Suprapubic skin (tissue), 4 donors: ENCODE data around the gene HTD2. TPM values are rescaled to one million over a fixed set of nuclear protein-coding genes. Genes with fewer than 3 reads are reported as not detected.
"Not testable (repeated sequence)": the region's sequence is repeated elsewhere in the genome, so short reads cannot be mapped to it uniquely, and the experiment has no call there.

Experiments
- DNase-seq, 2 donors: peaks; one replicate each; pipeline ENCODE4 v3.0.0-alpha.2; 2019; ENCODE audit warnings: low spot score in 2 of 2
- H3K27ac ChIP-seq: fragments of 200-600 bp; sonication (generic); one replicate; pipeline ENCODE4 v1.5.1; 2019
- H3K27me3 ChIP-seq: fragments of 200-600 bp; sonication (generic); one replicate; pipeline ENCODE4 v1.5.1; 2019
- H3K36me3 ChIP-seq: fragments of 200-600 bp; sonication (generic); one replicate; pipeline ENCODE4 v1.5.1; 2019
- H3K4me1 ChIP-seq: fragments of 200-600 bp; sonication (generic); one replicate; pipeline ENCODE4 v1.5.1; 2019
- H3K4me3 ChIP-seq: fragments of 200-600 bp; sonication (generic); one replicate; pipeline ENCODE4 v1.5.1; 2019; ENCODE audit warnings: mild to moderate bottlenecking
- H3K9me3 ChIP-seq: fragments of 200-600 bp; sonication (generic); one replicate; pipeline ENCODE4 v1.5.1; 2019
- CTCF ChIP-seq, 2 donors: fragments of 200-600 bp in 1 of 2; fragments of 450-650 bp in 1 of 2; sonication (generic) in 1 of 2; IDR thresholded peaks; one replicate each; pipeline ENCODE4 v1.5.1; 2016 to 2019; ENCODE audit warnings: antibody characterized with exemption in 2 of 2, mild to moderate bottlenecking in 1 of 2, moderate library complexity in 1 of 2
- EP300 ChIP-seq: sonication (generic); formaldehyde crosslinking; IDR thresholded peaks from one replicate; pipeline ENCODE4 v1.6.1; 2017; ENCODE audit warnings: antibody characterized with exemption
- POLR2A ChIP-seq, 2 donors: fragments of 450-650 bp; IDR thresholded peaks; one replicate each; pipeline ENCODE4 v1.6.1; 2017; ENCODE audit warnings: antibody characterized with exemption in 2 of 2, mild to moderate bottlenecking in 2 of 2, moderate library complexity in 2 of 2
- POLR2AphosphoS5 ChIP-seq, 3 donors: sonication (generic); formaldehyde crosslinking; IDR thresholded peaks; one replicate each; pipeline ENCODE4 v1.6.1; 2017; ENCODE audit warnings: antibody characterized with exemption in 3 of 3
- WGBS: methylation state at CpG from one replicate; pipeline ENCODE4 v1.1.5; 2018; 5-methylcytosine and 5-hydroxymethylcytosine counted together
- total RNA-seq, 4 donors: library from RNA; depleted of rRNA; stranded (reverse); fragments of >200 nt; gene quantifications; one replicate each; pipeline ENCODE4 v1.1.0, GENCODE V29; 2016

Gene HTD2
- total RNA-seq, 4 donors from 2014 or later = 10.9 to 14.4 (median 12.8) TPM

GRCh38 chr3:58261954-58262666, 44.2 kb upstream of the HTD2 start:
- Histone ChIP-seq H3K27me3 (no peaks in the 10 kb centered on the region), H3K9me3 (no peaks in the 10 kb centered on the region), H3K27ac (no peak overlapping the region), H3K36me3 (peaks cover 26% of the 10 kb centered on the region), H3K4me1 (peaks cover 4% of the 10 kb centered on the region), H3K4me3 (no peak overlapping the region)
- TF ChIP-seq CTCF (IDR thresholded peaks at IDR 0.05) = no peak
- TF ChIP-seq POLR2AphosphoS5 (IDR thresholded peaks at IDR 0.05) = no peak
- TF ChIP-seq POLR2A (IDR thresholded peaks at IDR 0.05) = no peak
- TF ChIP-seq EP300 = no peak
- no peak for DNase-seq
- 93% methylated on average over 3 of the region's 3 CpGs for WGBS

GRCh38 chr3:58266577-58266976, 39.7 kb upstream of the HTD2 start:
- no peak overlapping the region for H3K4me3 ChIP-seq
- no peak overlapping the region for H3K27ac ChIP-seq
- DNase-seq = no peak
- H3K36me3 ChIP-seq = peaks cover 27% of the 10 kb centered on the region
- WGBS = 57% methylated on average over 1 of the region's 1 CpG
- TF ChIP-seq POLR2A (IDR thresholded peaks at IDR 0.05) = no peak
- no peak for TF ChIP-seq EP300
- no peak for TF ChIP-seq POLR2AphosphoS5 (IDR thresholded peaks at IDR 0.05)
- no peak for TF ChIP-seq CTCF (IDR thresholded peaks at IDR 0.05)
- H3K4me1 ChIP-seq = peaks cover 4% of the 10 kb centered on the region
- no peaks in the 10 kb centered on the region for H3K9me3 ChIP-seq
- H3K27me3 ChIP-seq = no peaks in the 10 kb centered on the region

- H3K27me3 ChIP-seq, H3K27ac ChIP-seq, DNase-seq, H3K9me3 ChIP-seq, H3K4me3 ChIP-seq: not testable (repeated sequence)
- WGBS = 96% methylated on average over 1 of the region's 1 CpG
- Histone ChIP-seq H3K36me3 (peaks cover 27% of the 10 kb centered on the region), H3K4me1 (peaks cover 10% of the 10 kb centered on the region)
Measured at GRCh38 chr3:58267543-58267942, 38.8 kb upstream of the HTD2 start.

GRCh38 chr3:58269356-58269755, 37.0 kb upstream of the HTD2 start:
- peaks cover 10% of the 10 kb centered on the region for H3K4me1 ChIP-seq
- H3K4me3 ChIP-seq = no peak overlapping the region
- H3K27ac ChIP-seq = no peak overlapping the region
- no peaks in the 10 kb centered on the region for H3K9me3 ChIP-seq
- WGBS = 95% methylated on average over 2 of the region's 2 CpGs
- H3K27me3 ChIP-seq = no peaks in the 10 kb centered on the region
- DNase-seq = no peak
- TF ChIP-seq EP300 = no peak
- no peak for TF ChIP-seq POLR2AphosphoS5 (IDR thresholded peaks at IDR 0.05)
- TF ChIP-seq CTCF (IDR thresholded peaks at IDR 0.05) = no peak
- no peak for TF ChIP-seq POLR2A (IDR thresholded peaks at IDR 0.05)
- H3K36me3 ChIP-seq = peaks cover 30% of the 10 kb centered on the region

- DNase-seq = no peak
- H3K9me3 ChIP-seq = no peaks in the 10 kb centered on the region
- peaks cover 40% of the 10 kb centered on the region for H3K36me3 ChIP-seq
- H3K27me3 ChIP-seq = no peaks in the 10 kb centered on the region
- no peak overlapping the region for H3K27ac ChIP-seq
- H3K4me3 ChIP-seq = no peak overlapping the region
- peaks cover 10% of the 10 kb centered on the region for H3K4me1 ChIP-seq
- WGBS = 96% methylated on average over 2 of the region's 2 CpGs
- TF ChIP-seq EP300 (no peak), CTCF (IDR thresholded peaks at IDR 0.05) (no peak), POLR2A (IDR thresholded peaks at IDR 0.05) (no peak), POLR2AphosphoS5 (IDR thresholded peaks at IDR 0.05) (no peak)
Measured at GRCh38 chr3:58270485-58270884, 35.8 kb upstream of the HTD2 start.
